ENCODE results near the gene FGF14. TPM values are rescaled to one million over a fixed set of nuclear protein-coding genes. Genes with fewer than 3 reads are reported as not detected.

The FGF14 gene
- total RNA-seq, 1 donor from 2014 or later = 1.7 TPM

- Mint-ChIP-seq H3K27ac (ENCODE audit: unreplicated experiment) (no peak overlapping the region), H3K27me3 (ENCODE audit: low read depth) (peaks cover 2% of the 10 kb centered on the region), H3K9me3 (no peaks in the 10 kb centered on the region), H3K36me3 (ENCODE audit: low read depth) (no peaks in the 10 kb centered on the region), H3K4me3 (no peak overlapping the region), H3K4me1 (peaks cover 5% of the 10 kb centered on the region)
- no peak for DNase-seq (ENCODE audit: low read depth, low spot score)
- no peak for TF ChIP-seq CTCF (conservative IDR thresholded peaks at IDR 0.05)
Observed at GRCh38 chr13:102003848-102004570, 397.8 kb downstream of the FGF14 start.

GRCh38 chr13:102002287-102002686 is 399.6 kb downstream of the FGF14 start:
- Mint-ChIP-seq H3K36me3 (ENCODE audit: low read depth) (no peaks in the 10 kb centered on the region), H3K9me3 (no peaks in the 10 kb centered on the region), H3K4me1 (peaks cover 5% of the 10 kb centered on the region), H3K4me3 (no peak overlapping the region), H3K27ac (ENCODE audit: unreplicated experiment) (no peak overlapping the region), H3K27me3 (ENCODE audit: low read depth) (peaks cover 2% of the 10 kb centered on the region)
- DNase-seq (ENCODE audit: low read depth, low spot score) = no peak
- no peak for TF ChIP-seq CTCF (conservative IDR thresholded peaks at IDR 0.05)

- no peaks in the 10 kb centered on the region for H3K36me3 Mint-ChIP-seq (ENCODE audit: low read depth)
- H3K4me1 Mint-ChIP-seq = peaks cover 5% of the 10 kb centered on the region
- peaks cover 2% of the 10 kb centered on the region for H3K27me3 Mint-ChIP-seq (ENCODE audit: low read depth)
- peak overlapping the region; percentile 7 for H3K27ac Mint-ChIP-seq (ENCODE audit: unreplicated experiment)
- TF ChIP-seq CTCF (conservative IDR thresholded peaks at IDR 0.05) = no peak
- H3K9me3 Mint-ChIP-seq = no peaks in the 10 kb centered on the region
- no peak overlapping the region for H3K4me3 Mint-ChIP-seq
- DNase-seq (ENCODE audit: low read depth, low spot score) = no peak
Observed at GRCh38 chr13:102000764-102001163, 401.1 kb downstream of the FGF14 start.

- no peaks in the 10 kb centered on the region for H3K9me3 Mint-ChIP-seq
- peaks cover 5% of the 10 kb centered on the region for H3K4me1 Mint-ChIP-seq
Observed at GRCh38 chr13:101998129-101998528, 403.7 kb downstream of the FGF14 start.

GRCh38 chr13:101996954-101997353 is 404.9 kb downstream of the FGF14 start:
- no peak overlapping the region for H3K27ac Mint-ChIP-seq (ENCODE audit: unreplicated experiment)
- H3K9me3 Mint-ChIP-seq = no peaks in the 10 kb centered on the region
- H3K4me1 Mint-ChIP-seq = peaks cover 5% of the 10 kb centered on the region
- no peaks in the 10 kb centered on the region for H3K27me3 Mint-ChIP-seq (ENCODE audit: low read depth)
- no peak overlapping the region for H3K4me3 Mint-ChIP-seq
- no peak for DNase-seq (ENCODE audit: low read depth, low spot score)
- TF ChIP-seq CTCF (conservative IDR thresholded peaks at IDR 0.05) = no peak
- no peaks in the 10 kb centered on the region for H3K36me3 Mint-ChIP-seq (ENCODE audit: low read depth)

More at GRCh38 chr13:101998129-101998528, 403.7 kb downstream of the FGF14 start:
- no peaks in the 10 kb centered on the region for H3K27me3 Mint-ChIP-seq (ENCODE audit: low read depth)
- no peak for DNase-seq (ENCODE audit: low read depth, low spot score)
- no peak overlapping the region for H3K4me3 Mint-ChIP-seq
- TF ChIP-seq CTCF (conservative IDR thresholded peaks at IDR 0.05) = no peak
- H3K27ac Mint-ChIP-seq (ENCODE audit: unreplicated experiment) = no peak overlapping the region
- H3K36me3 Mint-ChIP-seq (ENCODE audit: low read depth) = no peaks in the 10 kb centered on the region

All from neural crest cell (in vitro differentiated cells).